K562 (cell line): ENCODE results near the gene GAK. TPM values are rescaled to one million over a fixed set of nuclear protein-coding genes. Genes with fewer than 3 reads are reported as not detected.

Experiments used
- ATAC-seq: fragments of 200-7000 bp; cut with Tn5 transposase; 3 replicates; pipeline ENCODE4 v1.9.1; 2020; ENCODE audit warnings: moderate library complexity
- BruUV-seq: library from RNA; stranded (reverse); fragments of 400-500 nt; replicated peaks from 2 replicates; lab custom pipeline; 2021; lab: Mats Ljungman, UMichigan
- CTCF ChIA-PET: fragments of 300-600 bp; formaldehyde crosslinking; extraction: SDS; loops from one replicate; lab custom pipeline; 2021; ENCODE audit warnings: low intra/inter-chr PET ratio; lab: Yijun Ruan, JAX
- POLR2A ChIA-PET: fragments of 300-600, 350-650 bp; sonication (Branson Sonifier 250); formaldehyde crosslinking; extraction: SDS; loops from one replicate; lab custom pipeline; 2021; ENCODE audit warnings: antibody characterized with exemption, inconsistent platforms; lab: Yijun Ruan, JAX
- DNase-seq, 4 experiments: peaks; one replicate each; pipeline versions ENCODE4 v3.0.0 to v3.0.0-alpha.2; 2011 to 2018; ENCODE audit warnings: low spot score in 3 of 4, mixed read lengths in 3 of 4; ENCODE audit errors: extremely low read depth in 1 of 4
- FAIRE-seq: peaks from 2 replicates; lab custom pipeline; 2011; peaks lifted over from hg19 to GRCh38; lab: Jason Lieb, UNC
- H2AFZ ChIP-seq: 2 replicates; pipeline ENCODE4 v1.6.0; 2011; ENCODE audit warnings: low read depth, low read length, control low read depth, inconsistent platforms
- H3K27ac ChIP-seq: fragments of 200-600 bp; 3 replicates; pipeline ENCODE4 v1.8.0; 2011; ENCODE audit warnings: low read depth, mild to moderate bottlenecking, control low read depth, inconsistent platforms, low read length, moderate library complexity, mixed read lengths; ENCODE audit errors: extremely low read depth
- H3K27me3 ChIP-seq, 2 experiments: fragments of 300-600 bp in 1 of 2; 2 replicates in 1 of 2; 3 replicates in 1 of 2; pipeline versions ENCODE4 v1.6.0 to v1.8.0; 2011; ENCODE audit warnings: inconsistent platforms in 2 of 2, low read length in 2 of 2, mild to moderate bottlenecking in 1 of 2, mixed read lengths in 1 of 2, moderate library complexity in 1 of 2; ENCODE audit not compliant: control insufficient read depth in 2 of 2, insufficient read depth in 2 of 2
- H3K36me3 ChIP-seq: fragments of 300-600 bp; 3 replicates; pipeline ENCODE4 v1.8.0; 2011; ENCODE audit warnings: mild to moderate bottlenecking, low read length, inconsistent platforms; ENCODE audit not compliant: control insufficient read depth, insufficient read depth
- H3K4me1 ChIP-seq, 2 experiments: fragments of 200-600 bp in 1 of 2; replicated peaks in 1 of 2; 2 replicates in 1 of 2; 3 replicates in 1 of 2; pipeline versions ENCODE4 v1.5.1 to v1.8.0; 2011; ENCODE audit warnings: inconsistent platforms in 2 of 2, low read length in 2 of 2, mild to moderate bottlenecking in 1 of 2, mixed read lengths in 1 of 2, moderate library complexity in 1 of 2; ENCODE audit not compliant: control insufficient read depth in 2 of 2, insufficient read depth in 2 of 2
- H3K4me2 ChIP-seq: 2 replicates; pipeline ENCODE4 v1.6.1; 2011; ENCODE audit warnings: low read length, control low read depth, inconsistent platforms, mixed read lengths; ENCODE audit not compliant: insufficient read depth
- H3K4me3 ChIP-seq: fragments of 200-600 bp; sonication (generic), shearing (Covaris generic); 2 replicates; pipeline ENCODE4 v1.5.1; 2016; ENCODE audit warnings: control low read depth, inconsistent platforms
- H3K79me2 ChIP-seq: fragments of 200-600 bp; 3 replicates; pipeline ENCODE4 v1.8.0; 2011; ENCODE audit warnings: low read length, inconsistent platforms; ENCODE audit not compliant: control insufficient read depth, insufficient read depth
- H3K9ac ChIP-seq, 2 experiments: 2 replicates each; pipeline versions ENCODE4 v1.6.0 to v1.6.1; 2011; ENCODE audit warnings: low read depth in 2 of 2, low read length in 2 of 2, control low read depth in 1 of 2, inconsistent platforms in 1 of 2, mild to moderate bottlenecking in 1 of 2, mixed read lengths in 1 of 2; ENCODE audit not compliant: insufficient read depth in 1 of 2
- H3K9me1 ChIP-seq: one replicate; pipeline ENCODE4 v1.6.0; 2011; ENCODE audit warnings: inconsistent platforms, mild to moderate bottlenecking, low read length, moderate library complexity; ENCODE audit not compliant: control insufficient read depth, insufficient read depth
- H3K9me3 ChIP-seq: replicated peaks from 2 replicates; pipeline ENCODE4 v1.5.1; 2011; ENCODE audit warnings: low read depth, low read length, inconsistent platforms; ENCODE audit not compliant: control insufficient read depth, insufficient read depth
- H4K20me1 ChIP-seq: replicated peaks from 2 replicates; pipeline ENCODE4 v1.6.1; 2011; ENCODE audit warnings: low read length, inconsistent platforms, mixed read lengths; ENCODE audit not compliant: control insufficient read depth, insufficient read depth
- ETV5 ChIP-seq: sonication (generic); formaldehyde crosslinking; IDR thresholded peaks from 2 replicates; pipeline ENCODE4 v1.4.0; 2020; ENCODE audit warnings: low read depth, mild to moderate bottlenecking, missing genetic modification reagents
- MTF1 ChIP-seq: fragments of 250-450 bp; sonication (Bioruptor Pico); IDR thresholded peaks from 2 replicates; pipeline ENCODE4 v1.9.0; 2021; ENCODE audit warnings: moderate library complexity, mild to moderate bottlenecking, inconsistent platforms, borderline replicate concordance
- NONO ChIP-seq, 2 experiments: fragments of 200-400 bp in 1 of 2; fragments of 450-650 bp in 1 of 2; formaldehyde crosslinking in 1 of 2; IDR thresholded peaks; 2 replicates each; pipeline ENCODE4 v1.6.1; 2017; ENCODE audit warnings: low read depth in 2 of 2, mild to moderate bottlenecking in 2 of 2, moderate library complexity in 2 of 2, low read length in 1 of 2
- PRMT5 ChIP-seq: sonication (generic); formaldehyde crosslinking; IDR thresholded peaks from 2 replicates; pipeline ENCODE4 v1.5.0; 2020; ENCODE audit warnings: missing genetic modification reagents
- RBM17 ChIP-seq: fragments of 200-400 bp; formaldehyde crosslinking; IDR thresholded peaks from 2 replicates; pipeline ENCODE4 v1.6.1; 2017; ENCODE audit warnings: low read depth, mild to moderate bottlenecking, low read length, borderline replicate concordance
- TSC22D4 ChIP-seq: fragments of 450-650 bp; IDR thresholded peaks from 2 replicates; pipeline ENCODE4 v1.6.1; 2016; ENCODE audit warnings: missing genetic modification characterization, missing biosample characterization, control low read depth
- ZFP30 ChIP-seq: fragments of 250-450 bp; sonication (Bioruptor Pico); IDR thresholded peaks from 2 replicates; pipeline ENCODE4 v1.8.0; 2022; ENCODE audit warnings: moderate library complexity, mild to moderate bottlenecking, inconsistent platforms, borderline replicate concordance
- ZNF263 ChIP-seq: sonication (generic); formaldehyde crosslinking; IDR thresholded peaks from 2 replicates; pipeline ENCODE4 v1.8.0; 2022; ENCODE audit warnings: mild to moderate bottlenecking, missing genetic modification reagents, borderline replicate concordance
- WGBS: fragments of 100-300 bp; shearing (Covaris generic); methylation state at CpG from one replicate; pipeline ENCODE4 v1.1.6; 2016; ENCODE audit warnings: low coverage, mixed read lengths; ENCODE audit not compliant: insufficient coverage; ENCODE audit errors: missing lambda C conversion rate; 5-methylcytosine and 5-hydroxymethylcytosine counted together
- in situ Hi-C: fragments of 300-500 bp; cut with MboI; formaldehyde crosslinking; loops from 4 replicates; pipeline ENCODE4 v1.15.0; 2018; ENCODE audit warnings: inconsistent platforms, mixed read lengths
- intact Hi-C: fragments of 100-400 bp; cut with micrococcal nuclease; formaldehyde crosslinking; loops from 2 replicates; pipeline ENCODE4 v1.14.2; 2022
- polyA plus RNA-seq, 8 experiments: library from polyadenylated mRNA; depleted of rRNA in 4 of 8; stranded (reverse) in 5 of 8; unstranded in 3 of 8; fragments of >200 nt; fragmentation: Nextera tagmentation in 2 of 8; fragmentation: Illumina TruSeq in 1 of 8; extraction: Ambion mirVana in 2 of 8; extraction: Trizol in 1 of 8; gene quantifications; 2 replicates each; pipeline versions ENCODE4 v1.2.1 to v1.2.3, GENCODE V29; 2011 to 2014; ENCODE audit warnings: inconsistent platforms in 1 of 8, missing spikeins in 1 of 8
- total RNA-seq, 7 experiments: library from RNA; depleted of rRNA in 6 of 7; stranded (reverse); fragments of >200 nt in 6 of 7; fragmentation: Illumina TruSeq in 2 of 7; extraction: Trizol in 2 of 7; gene quantifications; 2 replicates each; pipeline versions ENCODE4 v1.2.1 to v1.2.3, GENCODE V29; 2011 to 2021; ENCODE audit warnings: low replicate concordance in 1 of 7
- TF ChIP-seq, protein P1 (sequence below): sonication (generic); formaldehyde crosslinking; IDR thresholded peaks from 2 replicates; pipeline ENCODE4 v1.8.0; 2022; ENCODE audit warnings: missing genetic modification reagents, mild to moderate bottlenecking, borderline replicate concordance

Gene GAK
- total and polyA plus RNA-seq, 9 of the 15 experiments (the other 6 are each of a cell fraction or from before 2014, with no cell fraction given): 1.3 to 102 (median 16.2) TPM

DNA sequence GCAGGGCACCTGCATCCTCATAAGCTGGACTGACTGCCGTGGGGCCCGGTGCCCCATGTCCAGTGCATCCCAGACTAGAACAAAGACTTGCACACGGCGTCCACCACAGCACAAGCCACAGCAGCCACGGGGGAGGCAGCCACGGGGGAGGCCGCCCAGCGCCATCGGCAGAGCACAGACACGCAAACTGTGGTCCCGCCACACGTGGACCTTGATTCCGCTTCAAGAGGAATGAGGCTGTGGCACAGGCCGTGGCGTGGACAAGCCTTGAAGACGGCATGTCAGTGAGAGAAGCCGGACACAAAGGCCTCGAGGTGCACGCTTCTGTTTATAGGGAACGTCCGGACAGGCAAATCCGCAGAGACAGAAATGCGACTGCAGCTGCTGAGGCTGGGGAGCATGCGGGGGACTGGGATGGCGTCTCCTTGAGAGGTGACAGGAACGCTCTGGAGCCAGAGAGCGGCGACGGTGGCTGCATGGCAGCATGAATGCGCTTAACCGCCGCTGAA is 96.1 kb downstream of the GAK start:
- Histone ChIP-seq H3K4me1 (peaks cover 0 to 30% of the 10 kb centered on the region in 2 experiments; a peak in 2 of 5 replicates), H3K9me3 (peaks cover 4% of the 10 kb centered on the region; the same call in 1 of the 2 replicates), H3K4me2 (no peak overlapping the region), H3K9me1 (no peaks in the 10 kb centered on the region), H3K9ac (no peak overlapping the region), H3K4me3 (no peak overlapping the region), H4K20me1 (no peaks in the 10 kb centered on the region), H2AFZ (no peak overlapping the region), H3K36me3 (no peaks in the 10 kb centered on the region), H3K79me2 (no peaks in the 10 kb centered on the region), H3K27ac (no peak overlapping the region), H3K27me3 (peaks cover 14 to 33% of the 10 kb centered on the region in 2 experiments; a peak in 4 of 5 replicates)
- ATAC-seq (no peak), DNase-seq (no peak), FAIRE-seq (no peak)
- BruUV-seq: no TSS peak
- TF ChIP-seq, protein P1, sequence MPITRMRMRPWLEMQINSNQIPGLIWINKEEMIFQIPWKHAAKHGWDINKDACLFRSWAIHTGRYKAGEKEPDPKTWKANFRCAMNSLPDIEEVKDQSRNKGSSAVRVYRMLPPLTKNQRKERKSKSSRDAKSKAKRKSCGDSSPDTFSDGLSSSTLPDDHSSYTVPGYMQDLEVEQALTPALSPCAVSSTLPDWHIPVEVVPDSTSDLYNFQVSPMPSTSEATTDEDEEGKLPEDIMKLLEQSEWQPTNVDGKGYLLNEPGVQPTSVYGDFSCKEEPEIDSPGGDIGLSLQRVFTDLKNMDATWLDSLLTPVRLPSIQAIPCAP (CRISPR knock-in tag): no peak
- no peak for TF ChIP-seq PRMT5 (CRISPR knock-in tag)
- no peak for TF ChIP-seq RBM17
- no peak for TF ChIP-seq ZFP30 (CRISPR knock-in tag)
- no peak for TF ChIP-seq ETV5 (CRISPR knock-in tag)
- TF ChIP-seq MTF1 (CRISPR knock-in tag): no peak
- TF ChIP-seq ZNF263 (CRISPR knock-in tag): no peak
- no peak for TF ChIP-seq TSC22D4 (tag)
- no peak for TF ChIP-seq NONO (IDR thresholded peaks at IDR 0.05; ENCODE audit: low read depth in 2 of 2, low read length in 1 of 2)
- in situ Hi-C loops: no loop called here
- ChIA-PET CTCF (no interaction called here), POLR2A (interaction anchor here (0.6 kb wide), 1 partner anchor 22 kb away, joined by 5 read pairs; no protein-coding TSS in a partner anchor)
- intact Hi-C loops: no loop called here
- WGBS: 57% methylated on average over 30 of the region's 32 CpGs
